HG03139 (cell line): Measurements from ENCODE around the gene DENND4A.
"Not testable (repeated sequence)": the region's sequence is repeated elsewhere in the genome, so short reads cannot be mapped to it uniquely, and the experiment has no call there.

Experiments
- ATAC-seq: cut with Tn5 transposase; IDR thresholded peaks from one replicate; pipeline ENCODE4 v1.9.1; 2021; ENCODE audit not compliant: unreplicated experiment

The DENND4A gene

DNA sequence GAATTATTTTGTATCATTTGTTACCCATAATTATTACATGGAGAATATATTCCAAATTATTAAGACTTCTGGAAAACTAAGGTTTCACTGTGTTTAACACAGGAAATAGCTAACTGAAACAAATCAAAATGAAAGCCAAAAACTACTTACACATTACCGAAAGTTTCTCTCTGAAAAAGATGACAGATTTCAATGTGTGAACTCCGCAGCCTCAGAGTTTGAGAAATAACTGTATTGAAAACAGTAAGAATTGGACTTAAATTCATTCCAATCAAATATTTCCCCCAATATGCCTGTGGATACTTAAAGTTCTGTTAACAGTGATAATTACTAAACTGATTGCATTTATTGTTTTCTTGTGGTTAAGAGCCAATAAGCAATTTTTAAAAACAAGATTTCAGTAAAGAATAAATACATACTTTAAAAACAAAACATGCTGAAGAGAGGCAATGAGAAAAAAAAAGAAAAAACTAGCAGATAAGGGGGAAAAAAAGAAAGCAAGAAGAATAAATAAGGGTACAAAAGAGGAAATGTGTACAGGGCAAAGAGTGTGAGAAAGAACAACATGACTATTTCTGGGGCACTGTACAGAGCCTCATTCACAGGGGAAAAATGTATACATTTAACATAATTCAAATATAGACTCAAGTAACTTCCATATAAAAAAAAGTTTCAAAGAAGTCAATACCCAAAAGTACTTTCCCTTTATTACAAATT lies 30.7 kb downstream of the DENND4A start:
- no peak for ATAC-seq

DNA sequence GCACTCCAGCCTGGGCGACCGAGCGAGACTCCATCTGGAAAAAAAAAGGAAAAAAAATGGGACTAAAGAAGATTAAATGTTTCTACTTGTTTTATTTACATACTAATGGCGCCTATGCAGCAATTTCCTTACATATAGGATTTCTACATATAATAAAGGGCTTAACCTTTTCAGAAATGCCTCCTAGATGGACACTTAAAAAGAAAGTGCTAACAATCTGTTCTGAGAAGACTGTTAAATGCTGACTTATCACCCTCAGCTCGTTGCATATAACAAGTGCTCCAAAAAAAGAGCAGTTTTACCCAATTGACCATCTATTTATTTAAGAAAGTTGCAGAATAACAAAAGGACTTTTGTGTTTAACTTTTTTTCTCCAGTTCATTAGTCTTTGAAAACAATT lies 32.7 kb downstream of the DENND4A start:
- no peak for ATAC-seq

DNA sequence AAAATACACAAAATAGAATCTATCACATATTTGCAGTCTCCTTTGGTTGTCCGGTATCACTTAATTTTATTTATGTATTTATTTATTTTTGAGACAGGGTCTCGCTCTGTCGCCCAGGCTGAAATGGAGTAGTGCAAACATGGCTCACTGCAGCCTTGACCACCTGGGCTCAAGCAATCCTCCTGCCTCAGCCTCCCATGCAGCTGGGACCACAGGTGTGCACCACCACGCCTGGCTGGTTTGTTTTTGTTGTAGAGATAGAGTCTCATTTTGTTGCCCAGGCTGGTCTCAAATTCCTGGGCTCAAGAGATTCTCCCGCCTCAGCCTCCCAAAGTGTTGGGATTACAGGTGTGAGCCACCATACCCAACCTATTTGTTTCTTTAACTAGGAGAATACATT lies 33.9 kb downstream of the DENND4A start:
- ATAC-seq = no peak

- ATAC-seq = no peak
Observed at GRCh38 chr15:65757256-65757655, 34.8 kb downstream of the DENND4A start.

GRCh38 chr15:65752151-65752700 lies 39.9 kb downstream of the DENND4A start:
- ATAC-seq = no peak

DNA sequence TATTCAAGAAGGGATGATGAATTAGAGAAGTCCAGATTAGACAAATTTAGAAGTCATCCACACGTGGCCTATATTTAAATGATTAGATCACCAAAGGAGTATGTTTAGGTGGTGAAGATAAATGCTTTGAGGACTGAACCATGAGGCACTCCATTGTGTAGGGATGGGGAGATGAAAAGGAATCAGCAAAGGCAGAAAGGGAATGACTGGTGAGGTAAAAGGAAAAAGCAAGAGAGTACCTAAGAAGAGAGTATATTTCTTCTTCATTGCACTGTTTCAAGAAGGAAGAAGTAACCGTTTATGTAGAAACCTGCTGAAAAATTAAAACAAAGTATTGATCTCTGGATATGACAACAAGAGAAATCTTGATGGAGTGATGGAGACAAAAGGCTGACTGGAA lies 40.7 kb downstream of the DENND4A start:
- no peak for ATAC-seq

DNA sequence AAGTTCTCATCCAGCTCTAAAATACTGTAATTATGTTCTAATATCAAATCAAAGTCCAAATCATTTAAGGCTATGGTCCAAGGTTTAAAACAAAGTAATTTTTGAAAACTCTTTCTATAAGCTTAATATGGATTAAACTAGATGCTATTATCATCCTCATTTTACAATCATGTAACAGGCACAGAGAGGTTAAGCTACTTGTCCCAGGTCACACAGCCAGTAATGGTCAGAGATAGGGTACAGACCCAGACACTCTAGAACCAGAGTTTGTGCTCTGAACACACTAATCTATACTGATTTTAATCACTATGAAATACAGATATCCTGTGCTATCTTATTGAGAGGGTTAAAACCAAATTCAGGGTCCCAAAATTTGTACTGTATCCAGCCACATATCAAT lies 44.8 kb downstream of the DENND4A start:
- no peak for ATAC-seq

DNA sequence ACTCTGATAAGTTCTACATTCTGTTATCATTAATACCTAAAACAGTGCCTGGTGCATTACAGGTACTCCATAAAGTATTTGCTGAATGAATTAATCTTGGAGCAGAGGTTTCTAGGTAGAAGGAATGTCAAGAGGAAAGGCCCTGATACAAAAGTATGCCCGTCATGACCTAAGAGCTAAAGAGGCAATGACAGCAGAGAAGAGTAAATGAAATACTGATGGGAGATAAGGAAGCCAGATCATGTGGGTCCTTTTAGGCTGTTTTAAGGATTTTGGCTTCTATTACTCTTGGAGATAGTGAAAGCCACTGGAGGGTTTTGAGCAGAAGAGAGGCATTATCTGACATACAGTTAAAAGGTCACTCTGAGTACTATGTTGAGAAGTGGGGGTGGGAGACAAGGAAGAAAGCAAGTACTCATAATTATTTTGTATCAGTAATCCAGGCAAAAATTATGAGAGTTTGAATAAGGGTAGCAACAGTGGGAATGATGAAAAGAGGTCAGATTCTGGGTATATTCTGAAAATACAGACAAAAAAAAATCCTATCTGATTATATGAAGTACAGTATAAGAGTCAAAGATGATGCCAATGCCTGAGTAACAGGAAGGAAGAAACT lies 48.3 kb downstream of the DENND4A start:
- no peak for ATAC-seq

DNA sequence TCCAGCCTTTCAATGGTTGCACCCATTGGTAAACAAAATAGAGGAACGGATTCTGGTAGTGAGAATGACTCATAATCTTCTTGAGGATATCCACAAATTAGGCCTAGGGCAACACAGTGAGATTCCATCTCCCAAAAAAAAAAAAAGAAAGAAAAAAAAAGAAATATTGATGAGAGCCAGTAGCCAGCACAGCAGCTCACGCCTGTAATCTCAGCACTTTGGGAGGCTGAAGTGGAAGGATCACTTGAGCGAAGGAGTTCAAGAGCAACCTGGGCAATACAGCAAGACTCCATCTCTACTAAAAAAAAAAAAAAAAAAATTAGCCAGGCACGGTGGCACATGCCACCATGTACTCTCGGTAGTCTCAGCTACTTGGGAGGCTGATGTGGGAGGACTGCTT lies 51.9 kb downstream of the DENND4A start:
- ATAC-seq = no peak

DNA sequence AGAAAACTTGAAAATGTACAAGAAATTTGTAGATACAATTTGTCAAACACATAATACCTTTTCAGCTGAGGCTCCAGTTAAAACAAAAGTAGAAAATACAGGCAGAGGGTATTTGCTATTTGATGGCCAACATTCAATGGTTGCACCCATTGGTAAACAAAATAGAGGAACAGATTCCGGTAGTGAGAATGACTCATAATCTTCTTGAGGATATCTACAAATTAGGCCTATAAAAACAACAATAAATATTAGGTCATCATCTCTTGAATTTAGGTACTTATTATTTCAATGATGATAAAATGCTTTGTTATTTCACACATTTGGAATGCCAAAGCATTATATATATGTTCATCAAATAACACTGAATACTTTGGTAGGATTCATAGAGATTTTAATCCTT lies 53.4 kb downstream of the DENND4A start:
- no peak for ATAC-seq

DNA sequence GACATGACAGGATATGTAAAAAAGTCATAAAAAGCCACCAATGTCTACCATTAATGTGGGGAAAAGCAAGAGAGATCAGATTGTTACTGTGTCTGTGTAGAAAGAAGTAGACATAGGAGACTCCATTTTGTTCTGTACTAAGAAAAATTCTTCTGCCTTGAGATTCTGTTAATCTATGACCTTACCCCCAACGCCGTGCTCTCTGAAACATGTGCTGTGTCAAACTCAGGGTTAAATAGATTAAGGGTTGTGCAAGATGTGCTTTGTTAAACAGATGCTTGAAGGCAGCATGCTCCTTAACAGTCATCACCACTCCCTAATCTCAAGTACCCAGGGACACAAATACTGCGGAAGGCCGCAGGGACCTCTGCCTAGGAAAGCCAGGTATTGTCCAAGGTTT lies 58.5 kb downstream of the DENND4A start:
- ATAC-seq = not testable (repeated sequence)

DNA sequence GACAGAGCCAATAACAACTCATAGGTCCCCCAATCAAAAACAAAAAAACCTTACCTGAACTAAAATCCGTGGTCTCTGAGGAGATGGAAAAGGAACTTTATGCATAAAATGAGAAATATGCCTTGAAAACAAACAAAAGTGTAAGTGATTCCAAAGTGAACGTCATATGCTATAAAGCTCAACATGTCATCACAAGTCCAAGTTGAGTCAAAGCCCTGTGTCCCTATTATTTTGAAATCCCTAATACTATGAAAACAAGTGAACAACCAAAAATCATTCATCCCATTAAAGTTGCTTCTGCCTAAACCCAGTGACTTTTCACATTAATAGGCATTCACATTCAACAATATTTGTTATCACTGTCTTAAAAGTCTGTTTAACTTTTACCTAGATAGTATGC lies 59.4 kb downstream of the DENND4A start:
- ATAC-seq = no peak

DNA sequence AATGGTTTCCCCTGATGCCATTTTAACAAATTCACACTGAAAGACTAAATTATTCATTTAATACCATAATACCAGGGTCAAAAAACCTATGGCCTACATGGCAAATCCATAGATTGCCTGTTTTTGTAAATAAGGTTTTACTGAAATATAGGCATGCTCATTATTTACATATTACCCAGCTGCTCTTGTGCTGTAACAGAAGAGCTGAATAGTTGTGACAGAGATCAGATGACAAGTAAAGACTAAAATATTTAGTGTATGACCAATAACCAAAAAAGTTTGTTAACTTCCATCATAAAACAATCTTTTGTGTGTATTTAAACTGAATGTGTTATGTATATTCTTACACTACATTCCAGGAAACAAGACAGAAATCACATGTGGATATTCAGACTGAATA lies 60.2 kb downstream of the DENND4A start:
- no peak for ATAC-seq

DNA sequence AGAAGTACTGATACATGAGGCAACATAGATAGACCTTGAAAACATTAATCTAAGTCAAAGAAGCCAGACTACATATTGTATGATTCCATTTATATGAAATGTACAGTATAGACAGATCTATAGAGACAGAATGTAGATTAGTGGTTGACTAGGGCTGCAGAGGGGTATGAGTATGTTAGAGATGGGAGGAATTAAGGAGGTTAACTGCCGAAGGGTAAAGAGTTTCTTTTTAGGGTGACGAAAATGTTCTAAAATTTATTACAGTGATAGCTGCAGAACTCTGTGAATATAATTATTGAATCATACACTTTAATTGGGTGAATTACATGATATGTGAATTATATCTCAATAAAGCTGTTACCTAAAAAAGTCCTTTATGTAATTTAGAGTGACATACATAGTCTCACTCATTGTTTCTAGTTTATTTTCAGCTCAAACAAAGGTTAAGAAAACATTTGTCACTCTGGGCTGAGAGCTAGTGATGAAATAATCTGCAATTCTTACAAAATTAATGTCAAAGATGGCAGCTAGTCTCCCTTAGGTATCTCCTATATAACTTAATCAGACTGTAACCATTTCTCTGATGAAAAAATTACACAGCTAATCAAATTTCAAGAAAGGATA lies 61.4 kb downstream of the DENND4A start:
- no peak for ATAC-seq

DNA sequence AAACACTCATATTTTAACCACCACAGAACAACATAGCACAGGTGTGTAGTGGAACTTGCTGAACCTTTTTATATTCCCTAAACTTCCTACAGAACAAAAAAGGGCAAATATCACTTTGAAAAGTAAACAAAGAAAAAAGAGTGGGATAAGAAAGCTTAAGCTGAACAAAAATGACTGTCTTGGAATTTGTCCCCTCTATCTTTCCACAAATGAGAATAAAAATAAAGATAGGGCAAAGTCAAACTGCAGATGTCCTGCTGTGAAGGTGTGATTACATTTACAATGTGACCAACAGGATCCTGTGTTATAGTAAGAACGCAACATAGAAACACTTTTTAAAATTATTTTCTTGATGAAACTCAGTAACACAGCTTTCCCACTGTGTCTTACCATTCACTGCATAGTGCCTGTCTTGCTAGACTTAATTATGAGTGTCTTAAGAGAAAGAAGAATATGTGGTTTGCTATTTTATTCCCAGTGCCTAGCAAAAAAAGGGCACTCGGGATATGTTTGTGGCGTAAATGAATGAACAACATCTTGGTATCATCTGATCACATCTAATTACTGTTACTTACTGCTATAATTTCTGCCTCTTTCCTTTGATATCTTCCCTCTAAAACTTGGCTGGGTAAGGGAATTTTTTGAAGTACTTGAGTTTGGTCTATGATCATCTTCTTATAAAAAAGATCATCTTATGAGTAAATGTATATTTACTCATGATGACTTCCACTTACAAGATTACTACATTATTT lies 67.5 kb downstream of the DENND4A start:
- no peak for ATAC-seq

GRCh38 chr15:65723876-65724275 lies 68.2 kb downstream of the DENND4A start:
- no peak for ATAC-seq

GRCh38 chr15:65722191-65722590 lies 69.9 kb downstream of the DENND4A start:
- no peak for ATAC-seq

GRCh38 chr15:65712415-65712814 lies 79.7 kb downstream of the DENND4A start:
- no peak for ATAC-seq

GRCh38 chr15:65695081-65695480 lies 97.0 kb downstream of the DENND4A start:
- no peak for ATAC-seq

GRCh38 chr15:65690778-65691177 lies 101.3 kb downstream of the DENND4A start:
- no peak for ATAC-seq

DNA sequence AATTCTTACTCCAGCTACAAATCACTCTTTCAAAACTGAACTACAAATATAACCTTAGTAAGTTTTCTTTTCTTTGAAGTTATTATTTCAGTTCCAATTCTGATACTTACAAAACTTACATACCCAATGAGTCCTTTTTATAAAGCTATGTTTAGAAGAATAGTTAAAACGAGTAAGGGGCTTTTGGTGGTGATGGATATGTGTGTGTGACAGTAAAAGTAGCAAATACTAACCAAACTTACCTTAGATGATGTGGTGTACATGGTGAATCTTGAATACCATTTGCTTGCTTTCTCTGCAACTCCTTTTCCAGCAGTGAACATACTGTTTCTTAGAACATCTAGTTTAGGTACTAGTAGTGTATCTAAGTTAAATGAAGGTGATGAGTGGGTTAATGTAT lies 101.9 kb downstream of the DENND4A start:
- no peak for ATAC-seq
